Measurements from ENCODE around the gene MYCN. TPM values are rescaled to one million over a fixed set of nuclear protein-coding genes. Genes with fewer than 3 reads are reported as not detected.

Gene MYCN
- total and polyA plus RNA-seq, 2 of the 4 experiments (the other 2 are of a cell fraction), result not detected

- Histone ChIP-seq H4K5ac (ENCODE audit: low read depth, low read length) (no peak overlapping the region), H3K23ac (ENCODE audit: low read depth, low read length) (no peak overlapping the region), H3K4me1 (ENCODE audit: control insufficient read depth, insufficient read depth, low read length) (no peaks in the 10 kb centered on the region), H3K36me3 (ENCODE audit: control insufficient read depth, insufficient read depth, low read length) (no peaks in the 10 kb centered on the region), H4K8ac (ENCODE audit: low read depth in 2 of 2, low read length in 2 of 2) (no peak overlapping the region), H3K9ac (ENCODE audit: low read depth, low read length) (no peak overlapping the region), H3K27ac (ENCODE audit: insufficient read depth, low read length) (no peak overlapping the region), H3K56ac (ENCODE audit: extremely low read depth, insufficient read depth, low read length) (no peak overlapping the region), H3K4ac (ENCODE audit: low read depth, low read length) (no peak overlapping the region), H3K79me1 (ENCODE audit: low read depth in 1 of 2, low read length in 2 of 2) (no peaks in the 10 kb centered on the region), H2BK15ac (ENCODE audit: low read depth, low read length) (no peak overlapping the region), H4K91ac (ENCODE audit: insufficient read depth, low read depth, low read length) (no peak overlapping the region), H2AK5ac (ENCODE audit: low read depth, low read length) (no peak overlapping the region), H2AK9ac (replicated peaks; ENCODE audit: low read depth, low read length, poor library complexity) (no peak overlapping the region), H2BK5ac (ENCODE audit: low read depth, low read length, poor library complexity, severe bottlenecking) (no peak overlapping the region), H3K4me3 (ENCODE audit: insufficient read depth, low read depth, low read length) (no peak overlapping the region), H3K4me2 (ENCODE audit: low read depth, low read length) (no peak overlapping the region), H3K14ac (replicated peaks; ENCODE audit: low read depth, low read length) (no peak overlapping the region), H3K18ac (ENCODE audit: low read depth, low read length) (no peak overlapping the region), H3K27me3 (ENCODE audit: control insufficient read depth, insufficient read depth, low read length) (peaks cover 25% of the 10 kb centered on the region; the same call in 1 of the 2 replicates), H2AFZ (replicated peaks; ENCODE audit: low read length, poor library complexity) (no peak overlapping the region), H4K20me1 (ENCODE audit: insufficient read depth, low read length) (no peaks in the 10 kb centered on the region), H2BK120ac (ENCODE audit: low read depth, low read length) (no peak overlapping the region), H3K9me3 (ENCODE audit: control insufficient read depth, insufficient read depth, low read length) (no peaks in the 10 kb centered on the region), H2BK20ac (ENCODE audit: low read depth, low read length) (no peak overlapping the region), H3K9me1 (ENCODE audit: insufficient read depth, low read length) (no peaks in the 10 kb centered on the region)
- BruUV-seq (replicated peaks), result no TSS peak
- POLR2A ChIA-PET (ENCODE audit: unreplicated experiment), result no interaction called here
- no peak for TF ChIP-seq BHLHE40 (IDR thresholded peaks at IDR 0.05; ENCODE audit: low read depth, low read length)
- TF ChIP-seq CHD1 (IDR thresholded peaks at IDR 0.05; ENCODE audit: low read depth, low read length), result no peak
- TF ChIP-seq RFX5 (IDR thresholded peaks at IDR 0.05; ENCODE audit: low read depth, low read length), result no peak
- TF ChIP-seq MXI1 (IDR thresholded peaks at IDR 0.05; ENCODE audit: borderline replicate concordance, low read depth, low read length), result no peak
- no peak for TF ChIP-seq RCOR1 (IDR thresholded peaks at IDR 0.05; ENCODE audit: insufficient replicate concordance, low read length)
- no peak for TF ChIP-seq MAZ (IDR thresholded peaks at IDR 0.05; ENCODE audit: borderline replicate concordance, low read depth, low read length)
- no peak for TF ChIP-seq SMC3 (IDR thresholded peaks at IDR 0.05; ENCODE audit: low read depth, low read length)
- no peak for DNase-seq
- dilution Hi-C loops (cut with HindIII; ENCODE audit: low sequenced_read_pairs, unreplicated experiment), result no loop called here
- in situ Hi-C loops (cut with MboI; ENCODE audit: low sequenced_read_pairs), result no loop called here
- CTCF ChIA-PET, result no interaction called here
- intact Hi-C loops (cut with micrococcal nuclease), result no loop called here
- WGBS, 2 experiments (ENCODE audit: extremely low coverage in 2 of 2, insufficient read length in 1 of 2), result 67% methylated on average over 1 of the region's 8 CpGs; no CpG with 5 or more reads in 1 of the 2 experiments
- no peak for ATAC-seq (ENCODE audit: low read depth)
These were observed 3.1 kb upstream of the MYCN start for GRCh38 chr2:15937105-15937881.
